Endodermal cell (in vitro differentiated cells): ENCODE results near the gene FARSB. TPM values are rescaled to one million over a fixed set of nuclear protein-coding genes. Genes with fewer than 3 reads are reported as not detected.

Experiments
- DNase-seq: peaks from one replicate; pipeline ENCODE4 v3.0.0-alpha.2; 2017
- H3K27ac ChIP-seq: 2 replicates; pipeline ENCODE4 v1.5.1; 2013; ENCODE audit warnings: mild to moderate bottlenecking, low read depth, low read length, moderate library complexity
- H3K27me3 ChIP-seq: 2 replicates; pipeline ENCODE4 v1.6.1; 2013; ENCODE audit warnings: mild to moderate bottlenecking, low read length, moderate library complexity; ENCODE audit not compliant: insufficient read depth, control insufficient read depth, poor library complexity, severe bottlenecking
- H3K36me3 ChIP-seq: 2 replicates; pipeline ENCODE4 v1.7.0; 2013; ENCODE audit warnings: mild to moderate bottlenecking, low read length, moderate library complexity; ENCODE audit not compliant: control insufficient read depth, insufficient read depth
- H3K4me1 ChIP-seq: one replicate; pipeline ENCODE4 v1.7.0; 2013; ENCODE audit warnings: low read length; ENCODE audit not compliant: control insufficient read depth, insufficient read depth
- H3K4me3 ChIP-seq: 2 replicates; pipeline ENCODE4 v1.5.1; 2013; ENCODE audit warnings: mild to moderate bottlenecking, low read length, moderate library complexity
- H3K9ac ChIP-seq: 2 replicates; pipeline ENCODE4 v1.6.1; 2013; ENCODE audit warnings: mild to moderate bottlenecking, low read length, moderate library complexity; ENCODE audit not compliant: poor library complexity, severe bottlenecking; ENCODE audit errors: extremely low read depth
- H3K9me3 ChIP-seq: 2 replicates; pipeline ENCODE4 v1.6.1; 2013; ENCODE audit warnings: mild to moderate bottlenecking, low read length, moderate library complexity; ENCODE audit not compliant: control insufficient read depth
- H3K27ac Mint-ChIP-seq: 2 replicates; pipeline ENCODE4 v1.8.0; 2020; ENCODE audit warnings: mixed read lengths
- H3K27me3 Mint-ChIP-seq: 2 replicates; pipeline ENCODE4 v1.8.0; 2021; ENCODE audit warnings: mild to moderate bottlenecking, mixed read lengths; ENCODE audit not compliant: insufficient read depth
- H3K36me3 Mint-ChIP-seq: 2 replicates; pipeline ENCODE4 v1.8.0; 2020; ENCODE audit warnings: low read depth, mixed read lengths
- H3K4me1 Mint-ChIP-seq: 2 replicates; pipeline ENCODE4 v1.8.0; 2020; ENCODE audit warnings: mixed read lengths
- H3K4me3 Mint-ChIP-seq: 2 replicates; pipeline ENCODE4 v1.8.0; 2020; ENCODE audit warnings: mild to moderate bottlenecking, moderate library complexity, mixed read lengths
- H3K9me3 Mint-ChIP-seq: 2 replicates; pipeline ENCODE4 v1.8.0; 2020; ENCODE audit warnings: mild to moderate bottlenecking, mixed read lengths
- WGBS, 2 experiments: methylation state at CpG; one replicate each; pipeline versions ENCODE4 v1.1.5 to v1.1.7; 2013; ENCODE audit warnings: missing lambda C conversion rate in 2 of 2, mixed read lengths in 1 of 2; ENCODE audit not compliant: insufficient coverage in 1 of 2, insufficient read length in 1 of 2; 5-methylcytosine and 5-hydroxymethylcytosine counted together
- total RNA-seq, 2 donors: library from RNA; stranded (reverse); fragmentation: NEBNext Ultra II Directional in 1 of 2; extraction: Animal tissue kit (Norgen Biotek cat#: 25700) in 1 of 2; gene quantifications; 2 replicates in 1 of 2; 3 replicates in 1 of 2; pipeline ENCODE4 v1.2.1, GENCODE V29; 2021
- TF ChIP-seq, protein P1 (sequence below): fragments of 200-600 bp; sonication (generic); conservative IDR thresholded peaks from 2 replicates; pipeline ENCODE4 v1.5.0; 2021; ENCODE audit warnings: antibody characterized with exemption, mild to moderate bottlenecking

FARSB gene
- total RNA-seq, 2 donors from 2014 or later: 15.9 to 18.3 TPM

DNA sequence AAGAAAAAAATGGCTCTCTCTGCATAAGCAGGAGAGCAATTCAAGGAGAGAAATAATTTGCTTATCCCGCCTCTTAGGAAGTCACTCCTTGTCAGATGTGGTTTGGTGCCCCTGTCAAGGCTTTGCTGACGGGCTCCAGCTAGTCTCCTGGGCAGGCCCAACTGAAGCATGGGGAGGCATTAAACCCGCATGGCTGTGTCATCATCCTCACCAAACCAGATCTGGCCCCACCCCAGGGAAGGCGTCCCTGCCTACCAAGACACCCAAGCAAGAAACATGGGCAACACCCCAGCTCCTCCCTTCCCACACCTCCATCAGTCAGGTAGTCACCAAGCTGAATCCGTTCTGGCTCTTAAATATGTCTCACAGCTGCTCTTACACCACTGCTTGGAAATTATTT lies 123.6 kb downstream of the FARSB start:
- H3K9ac ChIP-seq: no peak overlapping the region
- Mint-ChIP-seq H3K36me3 (no peaks in the 10 kb centered on the region), H3K9me3 (no peaks in the 10 kb centered on the region), H3K4me1 (no peaks in the 10 kb centered on the region), H3K27me3 (peaks cover 3% of the 10 kb centered on the region), H3K27ac (no peak overlapping the region), H3K4me3 (no peak overlapping the region)
- H3K27me3 ChIP-seq: no peaks in the 10 kb centered on the region
- 88 to 93% methylated on average over 3 to 5 of the region's 5 CpGs for WGBS, 2 experiments
- H3K4me1 ChIP-seq: no peaks in the 10 kb centered on the region
- H3K9me3 ChIP-seq: no peaks in the 10 kb centered on the region
- no peak overlapping the region for H3K27ac ChIP-seq
- TF ChIP-seq, protein P1, sequence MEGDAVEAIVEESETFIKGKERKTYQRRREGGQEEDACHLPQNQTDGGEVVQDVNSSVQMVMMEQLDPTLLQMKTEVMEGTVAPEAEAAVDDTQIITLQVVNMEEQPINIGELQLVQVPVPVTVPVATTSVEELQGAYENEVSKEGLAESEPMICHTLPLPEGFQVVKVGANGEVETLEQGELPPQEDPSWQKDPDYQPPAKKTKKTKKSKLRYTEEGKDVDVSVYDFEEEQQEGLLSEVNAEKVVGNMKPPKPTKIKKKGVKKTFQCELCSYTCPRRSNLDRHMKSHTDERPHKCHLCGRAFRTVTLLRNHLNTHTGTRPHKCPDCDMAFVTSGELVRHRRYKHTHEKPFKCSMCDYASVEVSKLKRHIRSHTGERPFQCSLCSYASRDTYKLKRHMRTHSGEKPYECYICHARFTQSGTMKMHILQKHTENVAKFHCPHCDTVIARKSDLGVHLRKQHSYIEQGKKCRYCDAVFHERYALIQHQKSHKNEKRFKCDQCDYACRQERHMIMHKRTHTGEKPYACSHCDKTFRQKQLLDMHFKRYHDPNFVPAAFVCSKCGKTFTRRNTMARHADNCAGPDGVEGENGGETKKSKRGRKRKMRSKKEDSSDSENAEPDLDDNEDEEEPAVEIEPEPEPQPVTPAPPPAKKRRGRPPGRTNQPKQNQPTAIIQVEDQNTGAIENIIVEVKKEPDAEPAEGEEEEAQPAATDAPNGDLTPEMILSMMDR: no peak
- no peak overlapping the region for H3K4me3 ChIP-seq
- no peak for DNase-seq
- H3K36me3 ChIP-seq: no peaks in the 10 kb centered on the region

DNA sequence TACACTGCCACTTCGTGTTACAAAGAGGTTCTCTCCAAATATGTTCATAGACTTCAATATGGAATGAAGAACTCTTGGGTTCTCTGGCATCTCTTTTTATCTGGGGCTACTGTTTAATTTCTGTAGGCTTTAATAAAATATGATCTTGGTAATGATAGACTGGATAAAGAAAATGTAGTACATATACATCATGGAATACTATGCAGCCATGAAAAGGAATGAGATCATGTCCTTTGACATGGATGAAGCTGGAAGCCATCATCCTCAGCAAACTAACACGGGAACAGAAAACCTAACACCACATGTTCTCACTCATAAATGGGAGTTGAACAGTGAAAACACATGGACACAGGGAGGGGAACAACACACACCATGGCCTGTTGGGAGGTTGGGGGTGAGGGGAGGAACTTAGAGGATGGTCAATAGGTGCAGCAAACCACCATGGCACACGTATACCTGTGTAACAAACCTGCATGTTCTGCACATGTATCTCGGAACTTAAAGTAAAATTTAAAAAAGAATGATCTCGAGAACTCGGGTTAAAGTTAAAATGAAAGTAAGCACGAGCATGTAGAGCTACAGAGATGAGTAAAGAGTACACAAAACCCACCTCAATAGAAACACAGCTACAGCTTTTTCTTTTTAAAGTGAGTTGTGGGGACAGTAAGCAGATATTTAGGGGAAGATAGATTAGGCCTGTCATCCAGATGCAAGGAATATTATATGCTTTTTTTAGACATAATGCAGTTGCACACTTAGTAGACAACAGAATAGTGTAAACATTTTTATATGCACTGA lies 129.2 kb downstream of the FARSB start:
- Mint-ChIP-seq H3K4me3 (no peak overlapping the region), H3K36me3 (no peaks in the 10 kb centered on the region), H3K9me3 (peaks cover 2% of the 10 kb centered on the region), H3K27ac (no peak overlapping the region), H3K27me3 (peaks cover 3% of the 10 kb centered on the region), H3K4me1 (no peaks in the 10 kb centered on the region)
- no peak overlapping the region for H3K27ac ChIP-seq
- no peaks in the 10 kb centered on the region for H3K36me3 ChIP-seq
- no peak overlapping the region for H3K9ac ChIP-seq
- no peak overlapping the region for H3K4me3 ChIP-seq
- DNase-seq: no peak
- 95 to 98% methylated on average over 2 to 6 of the region's 7 CpGs for whole genome bisulfite sequencing, 2 experiments
- TF ChIP-seq, protein P1: no peak
- no peaks in the 10 kb centered on the region for H3K27me3 ChIP-seq
- no peaks in the 10 kb centered on the region for H3K9me3 ChIP-seq
- H3K4me1 ChIP-seq: no peaks in the 10 kb centered on the region

DNA sequence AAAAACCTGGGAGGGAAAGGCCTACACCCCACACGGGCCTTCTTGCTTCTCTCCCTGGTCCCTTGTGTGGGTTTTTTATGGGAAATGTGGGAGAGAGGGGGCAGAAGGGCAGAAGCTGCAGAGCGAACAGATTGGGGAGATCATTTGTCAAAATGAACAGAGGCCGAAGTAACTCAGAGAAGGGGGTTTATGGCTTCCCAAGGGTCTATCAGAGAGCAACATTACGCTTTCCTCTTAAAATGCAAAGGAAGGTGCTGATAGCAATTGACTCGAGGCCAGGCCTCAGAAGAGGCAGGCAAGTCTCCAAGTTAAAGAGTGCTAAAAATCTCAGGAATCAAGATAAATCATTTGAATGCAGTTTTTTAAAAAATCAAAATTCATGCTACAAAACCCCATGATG lies 130.1 kb downstream of the FARSB start:
- H3K9ac ChIP-seq: no peak overlapping the region
- no peak overlapping the region for H3K27ac ChIP-seq
- no peak overlapping the region for H3K4me3 Mint-ChIP-seq
- no peaks in the 10 kb centered on the region for H3K27me3 ChIP-seq
- H3K27ac Mint-ChIP-seq: no peak overlapping the region
- H3K36me3 ChIP-seq: no peaks in the 10 kb centered on the region
- peaks cover 2% of the 10 kb centered on the region for H3K9me3 Mint-ChIP-seq
- whole genome bisulfite sequencing, 2 experiments: 94 to 100% methylated on average over 3 to 5 of the region's 5 CpGs
- TF ChIP-seq, protein P1: no peak
- no peaks in the 10 kb centered on the region for H3K9me3 ChIP-seq
- no peaks in the 10 kb centered on the region for H3K4me1 Mint-ChIP-seq
- H3K27me3 Mint-ChIP-seq: peaks cover 6% of the 10 kb centered on the region
- no peak for DNase-seq
- H3K4me3 ChIP-seq: no peak overlapping the region
- H3K4me1 ChIP-seq: no peaks in the 10 kb centered on the region
- no peaks in the 10 kb centered on the region for H3K36me3 Mint-ChIP-seq
